ENCODE data around the gene PTGDS. TPM values are rescaled to one million over a fixed set of nuclear protein-coding genes. Genes with fewer than 3 reads are reported as not detected.

PTGDS gene
- total and polyA plus RNA-seq, 2 donors from 2014 or later = 236 to 709 TPM

DNA sequence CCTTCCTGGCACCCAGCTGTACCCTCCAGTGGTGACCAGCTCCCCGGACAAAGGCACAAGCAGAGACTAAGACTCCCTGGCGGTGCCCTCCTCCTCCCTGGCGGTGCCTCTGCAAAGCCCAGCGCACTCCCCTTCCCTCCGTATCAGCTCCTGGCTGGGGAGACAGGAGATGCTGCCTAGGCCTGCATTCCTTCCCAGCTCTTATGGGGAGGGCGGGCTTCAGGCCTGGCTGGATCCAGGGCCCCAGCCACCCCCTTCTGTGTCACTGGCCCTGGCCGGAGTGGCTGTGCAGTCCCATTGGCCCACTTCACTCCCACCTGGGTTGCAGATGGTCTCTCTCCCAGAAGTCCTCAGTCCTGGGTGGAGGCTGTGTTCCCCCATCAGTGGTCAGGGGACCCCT is 18.8 kb upstream of the PTGDS start:
- Histone ChIP-seq H3K27me3 (ENCODE audit: control insufficient read depth, insufficient read depth, low read length) (no peaks in the 10 kb centered on the region), H3K4me1 (ENCODE audit: control insufficient read depth in 2 of 3, insufficient read depth in 2 of 3, low read depth in 1 of 3, low read length in 3 of 3) (no peaks in the 10 kb centered on the region), H3K9ac (ENCODE audit: low read length in 3 of 3) (no peak overlapping the region), H3K27ac (ENCODE audit: low read depth in 2 of 2, low read length in 2 of 2) (no peak overlapping the region), H3K4me3 (ENCODE audit: low read length in 3 of 3) (no peak overlapping the region), H3K9me3 (ENCODE audit: control insufficient read depth in 2 of 3, insufficient read depth in 1 of 3, low read length in 3 of 3) (no peaks in the 10 kb centered on the region), H3K36me3 (ENCODE audit: control insufficient read depth in 2 of 3, insufficient read depth in 3 of 3, low read length in 3 of 3) (no peaks in the 10 kb centered on the region)
- DNase-seq (no peak), FAIRE-seq (no peak)
- TF ChIP-seq, protein P1, sequence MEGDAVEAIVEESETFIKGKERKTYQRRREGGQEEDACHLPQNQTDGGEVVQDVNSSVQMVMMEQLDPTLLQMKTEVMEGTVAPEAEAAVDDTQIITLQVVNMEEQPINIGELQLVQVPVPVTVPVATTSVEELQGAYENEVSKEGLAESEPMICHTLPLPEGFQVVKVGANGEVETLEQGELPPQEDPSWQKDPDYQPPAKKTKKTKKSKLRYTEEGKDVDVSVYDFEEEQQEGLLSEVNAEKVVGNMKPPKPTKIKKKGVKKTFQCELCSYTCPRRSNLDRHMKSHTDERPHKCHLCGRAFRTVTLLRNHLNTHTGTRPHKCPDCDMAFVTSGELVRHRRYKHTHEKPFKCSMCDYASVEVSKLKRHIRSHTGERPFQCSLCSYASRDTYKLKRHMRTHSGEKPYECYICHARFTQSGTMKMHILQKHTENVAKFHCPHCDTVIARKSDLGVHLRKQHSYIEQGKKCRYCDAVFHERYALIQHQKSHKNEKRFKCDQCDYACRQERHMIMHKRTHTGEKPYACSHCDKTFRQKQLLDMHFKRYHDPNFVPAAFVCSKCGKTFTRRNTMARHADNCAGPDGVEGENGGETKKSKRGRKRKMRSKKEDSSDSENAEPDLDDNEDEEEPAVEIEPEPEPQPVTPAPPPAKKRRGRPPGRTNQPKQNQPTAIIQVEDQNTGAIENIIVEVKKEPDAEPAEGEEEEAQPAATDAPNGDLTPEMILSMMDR (IDR thresholded peaks at IDR 0.05; ENCODE audit: borderline replicate concordance, extremely low read depth, insufficient read depth) = no peak
- intact Hi-C loops (cut with DNase I) = loop anchor here (10.0 kb wide), 1 partner anchor 66 kb away; the partner anchor contains the start of gene ABCA2

DNA sequence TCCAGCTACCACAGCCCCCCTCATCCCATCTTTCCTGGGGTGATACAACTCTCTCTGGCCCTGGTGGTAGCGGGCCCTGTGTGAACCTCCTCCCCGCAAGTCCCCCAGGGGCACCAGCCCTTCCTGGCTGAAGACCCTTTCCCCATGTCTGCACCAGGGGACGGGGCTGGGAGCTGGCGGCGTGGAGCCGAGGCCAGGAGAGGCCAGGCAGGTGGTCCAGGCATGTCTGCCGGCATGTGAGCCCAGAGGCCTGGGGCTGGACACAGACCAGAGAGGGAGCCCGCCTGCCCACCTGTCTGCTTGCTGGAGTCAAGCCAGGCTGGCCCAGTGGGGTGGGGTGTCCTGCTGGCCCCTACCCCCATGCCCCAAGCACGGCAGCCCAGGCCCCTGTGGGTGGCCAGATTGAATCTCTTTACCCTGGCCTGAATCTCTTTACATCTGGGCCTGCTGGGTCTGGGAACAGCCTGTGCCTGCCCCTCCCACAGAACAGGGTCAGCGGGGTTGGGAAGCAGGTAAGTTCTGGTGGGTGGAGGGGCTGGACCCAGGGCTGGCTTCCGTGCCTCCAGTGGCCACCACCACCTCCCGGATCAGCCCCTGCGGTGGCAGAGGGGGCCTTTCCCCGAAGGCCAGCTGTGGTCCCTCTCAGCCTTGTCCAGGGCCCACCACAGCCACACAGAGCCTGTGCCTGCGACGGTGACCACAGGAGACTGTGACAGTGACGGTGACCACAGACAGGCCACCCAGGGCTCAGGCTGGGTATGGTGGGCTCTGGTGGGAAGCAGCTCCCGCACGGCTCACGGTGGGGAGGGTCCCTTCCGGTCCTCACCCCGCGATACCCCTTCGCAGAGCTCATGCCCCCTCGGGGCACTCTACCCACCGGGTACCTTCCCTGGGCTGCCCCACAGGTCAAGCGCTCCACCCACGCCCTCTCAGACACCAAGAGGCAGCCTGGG is 18.1 kb upstream of the PTGDS start:
- Histone ChIP-seq H3K36me3 (ENCODE audit: control insufficient read depth in 2 of 3, insufficient read depth in 3 of 3, low read length in 3 of 3) (no peaks in the 10 kb centered on the region), H3K9me3 (ENCODE audit: control insufficient read depth in 2 of 3, insufficient read depth in 1 of 3, low read length in 3 of 3) (no peaks in the 10 kb centered on the region), H3K4me3 (ENCODE audit: low read length in 3 of 3) (no peak overlapping the region), H3K4me1 (ENCODE audit: control insufficient read depth in 2 of 3, insufficient read depth in 2 of 3, low read depth in 1 of 3, low read length in 3 of 3) (no peaks in the 10 kb centered on the region), H3K27ac (ENCODE audit: low read depth in 2 of 2, low read length in 2 of 2) (no peak overlapping the region), H3K9ac (ENCODE audit: low read length in 3 of 3) (no peak overlapping the region), H3K27me3 (ENCODE audit: control insufficient read depth, insufficient read depth, low read length) (no peaks in the 10 kb centered on the region)
- DNase-seq = no peak
- TF ChIP-seq, protein P1 (IDR thresholded peaks at IDR 0.05; ENCODE audit: borderline replicate concordance, extremely low read depth, insufficient read depth) = no peak
- FAIRE-seq = no peak
- intact Hi-C loops (cut with DNase I) = loop anchor here (10.0 kb wide), 1 partner anchor 66 kb away; the partner anchor contains the start of gene ABCA2

DNA sequence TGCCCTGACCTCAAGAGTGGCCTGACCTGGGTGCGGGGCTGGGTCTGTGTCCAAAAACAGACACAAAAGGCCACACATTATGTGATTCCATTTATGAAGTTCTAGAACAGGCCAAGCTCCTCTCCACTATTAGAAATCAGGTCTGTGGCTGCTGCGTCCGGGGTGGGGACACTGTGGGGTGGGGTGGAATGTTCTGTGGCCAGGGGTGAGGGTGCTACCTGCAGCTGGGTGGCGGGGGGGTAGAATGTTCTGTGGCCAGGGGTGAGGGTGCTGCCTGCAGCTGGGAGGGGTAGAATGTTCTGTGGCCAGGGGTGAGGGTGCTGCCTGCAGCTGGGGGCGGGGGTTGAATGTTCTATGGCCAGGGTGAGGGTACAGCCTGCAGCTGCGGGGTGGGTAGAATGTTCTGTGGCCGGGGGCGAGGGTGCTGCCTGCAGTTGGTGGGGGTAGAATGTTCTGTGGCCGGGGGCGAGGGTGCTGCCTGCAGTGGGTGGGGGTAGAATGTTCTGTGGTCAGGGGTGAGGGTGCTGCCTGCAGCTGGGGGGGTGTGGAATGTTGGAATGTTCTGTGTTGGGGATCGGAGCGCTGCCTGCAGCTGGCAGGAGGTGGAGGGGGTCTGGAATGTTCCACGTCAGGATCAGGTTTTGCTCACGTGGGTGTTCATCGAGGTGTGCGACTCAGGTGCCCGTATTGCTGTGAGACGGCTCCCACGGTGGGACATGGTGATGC is 16.9 kb upstream of the PTGDS start:
- Histone ChIP-seq H3K36me3 (ENCODE audit: control insufficient read depth in 2 of 3, insufficient read depth in 3 of 3, low read length in 3 of 3) (no peaks in the 10 kb centered on the region), H3K27ac (ENCODE audit: low read depth in 2 of 2, low read length in 2 of 2) (no peak overlapping the region), H3K4me3 (ENCODE audit: low read length in 3 of 3) (no peak overlapping the region), H3K27me3 (ENCODE audit: control insufficient read depth, insufficient read depth, low read length) (no peaks in the 10 kb centered on the region), H3K9me3 (ENCODE audit: control insufficient read depth in 2 of 3, insufficient read depth in 1 of 3, low read length in 3 of 3) (no peaks in the 10 kb centered on the region), H3K9ac (ENCODE audit: low read length in 3 of 3) (no peak overlapping the region), H3K4me1 (ENCODE audit: control insufficient read depth in 2 of 3, insufficient read depth in 2 of 3, low read depth in 1 of 3, low read length in 3 of 3) (no peaks in the 10 kb centered on the region)
- no peak for FAIRE-seq
- TF ChIP-seq, protein P1 (IDR thresholded peaks at IDR 0.05; ENCODE audit: borderline replicate concordance, extremely low read depth, insufficient read depth) = no peak
- peak in 3 of 5 donors; percentile 71 to 73 (median 71) for DNase-seq
- intact Hi-C loops (cut with DNase I) = no loop called here

Data from kidney (tissue), 14 donors.